Thoracic aorta (tissue), 2 donors: ENCODE data around the gene GSDME. TPM values are rescaled to one million over a fixed set of nuclear protein-coding genes. Genes with fewer than 3 reads are reported as not detected.

Source experiments
- ATAC-seq: fragments of 150-250 bp; one replicate; pipeline ENCODE4 v1.8.0; 2017; ENCODE audit warnings: low read depth; ENCODE audit not compliant: insufficient number of reproducible peaks, low FRiP score
- DNase-seq: peaks from one replicate; pipeline ENCODE4 v3.0.0-alpha.2; 2020; ENCODE audit warnings: low spot score
- H3K27ac ChIP-seq, 2 donors: fragments of 200-600 bp; sonication (generic); 1 replicate in 1 of 2; 2 replicates in 1 of 2; pipeline ENCODE4 v1.5.1; 2016; ENCODE audit warnings: mild to moderate bottlenecking in 2 of 2, moderate library complexity in 2 of 2
- H3K27me3 ChIP-seq: fragments of 200-600 bp; sonication (generic); replicated peaks from 2 replicates; pipeline ENCODE4 v1.6.0; 2016; ENCODE audit warnings: mild to moderate bottlenecking; ENCODE audit not compliant: insufficient read depth
- H3K36me3 ChIP-seq: fragments of 200-600 bp; sonication (generic); one replicate; pipeline ENCODE4 v1.5.1; 2016
- H3K4me1 ChIP-seq, 2 donors: fragments of 200-600 bp; sonication (generic); 1 replicate in 1 of 2; 2 replicates in 1 of 2; pipeline versions ENCODE4 v1.5.1 to v1.6.0; 2016; ENCODE audit warnings: low read depth in 2 of 2, mild to moderate bottlenecking in 1 of 2; ENCODE audit not compliant: control insufficient read depth in 1 of 2
- H3K4me3 ChIP-seq: fragments of 200-600 bp; sonication (generic); 2 replicates; pipeline ENCODE4 v1.5.1; 2016; ENCODE audit warnings: mild to moderate bottlenecking
- H3K9me3 ChIP-seq: fragments of 200-600 bp; sonication (generic); 2 replicates; pipeline ENCODE4 v1.5.1; 2016
- total RNA-seq, 2 donors: library from RNA; depleted of rRNA; stranded (reverse); fragments of >200 nt; gene quantifications; one replicate each; pipeline versions ENCODE4 v1.1.0 to v1.2.3, GENCODE V29; 2016
- TF ChIP-seq, protein P1 (sequence below): fragments of 200-600 bp; sonication (generic); IDR thresholded peaks from one replicate; pipeline ENCODE4 v1.5.1; 2019; ENCODE audit warnings: antibody characterized with exemption

GSDME gene
- total RNA-seq, 2 donors from 2014 or later = 7.3 to 21.7 TPM

DNA sequence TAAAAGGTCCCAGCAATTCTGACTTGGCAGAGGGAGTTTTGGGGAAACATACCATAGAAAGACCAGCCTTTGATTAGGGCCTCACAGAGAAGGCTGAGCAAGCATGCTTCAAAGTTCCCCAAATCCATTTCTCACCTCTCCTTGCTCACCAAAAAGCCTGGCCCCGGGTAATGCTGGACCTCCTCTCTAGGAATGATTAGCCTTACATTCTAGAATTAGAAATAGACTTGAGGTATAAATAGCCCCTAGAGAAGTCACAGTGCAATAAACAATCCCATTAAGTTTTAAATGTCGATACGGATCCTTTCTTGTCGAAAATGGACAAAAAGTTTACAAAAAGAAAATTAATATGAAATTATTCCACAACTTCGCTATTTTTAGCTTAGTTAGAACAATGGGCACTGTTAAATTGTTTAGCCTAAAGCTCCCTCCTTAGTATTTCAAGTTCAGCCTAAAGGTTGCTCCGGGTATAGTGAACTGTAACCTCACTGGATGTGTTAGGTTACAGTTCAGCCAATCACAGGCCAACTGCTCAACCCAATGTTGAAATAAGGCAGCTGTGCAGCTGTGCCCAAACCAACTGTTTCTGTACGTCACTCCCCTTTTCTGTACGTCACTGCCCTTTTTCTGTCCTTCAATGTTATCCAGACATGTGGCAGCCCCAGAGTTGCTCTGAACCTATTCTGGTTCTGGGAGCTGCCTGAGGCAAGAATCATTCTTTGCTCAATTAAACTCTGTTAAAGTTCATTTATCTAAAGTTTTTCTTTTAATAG is 7.9 kb upstream of the GSDME start:
- DNase-seq (no peak), ATAC-seq (no peak)
- no peak overlapping the region for H3K4me3 ChIP-seq
- H3K4me1 ChIP-seq = peaks cover 0 to 37% of the 10 kb centered on the region in 2 donors
- H3K27ac ChIP-seq = no peak overlapping the region
- H3K9me3 ChIP-seq = no peaks in the 10 kb centered on the region
- TF ChIP-seq, protein P1, sequence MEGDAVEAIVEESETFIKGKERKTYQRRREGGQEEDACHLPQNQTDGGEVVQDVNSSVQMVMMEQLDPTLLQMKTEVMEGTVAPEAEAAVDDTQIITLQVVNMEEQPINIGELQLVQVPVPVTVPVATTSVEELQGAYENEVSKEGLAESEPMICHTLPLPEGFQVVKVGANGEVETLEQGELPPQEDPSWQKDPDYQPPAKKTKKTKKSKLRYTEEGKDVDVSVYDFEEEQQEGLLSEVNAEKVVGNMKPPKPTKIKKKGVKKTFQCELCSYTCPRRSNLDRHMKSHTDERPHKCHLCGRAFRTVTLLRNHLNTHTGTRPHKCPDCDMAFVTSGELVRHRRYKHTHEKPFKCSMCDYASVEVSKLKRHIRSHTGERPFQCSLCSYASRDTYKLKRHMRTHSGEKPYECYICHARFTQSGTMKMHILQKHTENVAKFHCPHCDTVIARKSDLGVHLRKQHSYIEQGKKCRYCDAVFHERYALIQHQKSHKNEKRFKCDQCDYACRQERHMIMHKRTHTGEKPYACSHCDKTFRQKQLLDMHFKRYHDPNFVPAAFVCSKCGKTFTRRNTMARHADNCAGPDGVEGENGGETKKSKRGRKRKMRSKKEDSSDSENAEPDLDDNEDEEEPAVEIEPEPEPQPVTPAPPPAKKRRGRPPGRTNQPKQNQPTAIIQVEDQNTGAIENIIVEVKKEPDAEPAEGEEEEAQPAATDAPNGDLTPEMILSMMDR = no peak
- no peaks in the 10 kb centered on the region for H3K36me3 ChIP-seq
- no peaks in the 10 kb centered on the region for H3K27me3 ChIP-seq

DNA sequence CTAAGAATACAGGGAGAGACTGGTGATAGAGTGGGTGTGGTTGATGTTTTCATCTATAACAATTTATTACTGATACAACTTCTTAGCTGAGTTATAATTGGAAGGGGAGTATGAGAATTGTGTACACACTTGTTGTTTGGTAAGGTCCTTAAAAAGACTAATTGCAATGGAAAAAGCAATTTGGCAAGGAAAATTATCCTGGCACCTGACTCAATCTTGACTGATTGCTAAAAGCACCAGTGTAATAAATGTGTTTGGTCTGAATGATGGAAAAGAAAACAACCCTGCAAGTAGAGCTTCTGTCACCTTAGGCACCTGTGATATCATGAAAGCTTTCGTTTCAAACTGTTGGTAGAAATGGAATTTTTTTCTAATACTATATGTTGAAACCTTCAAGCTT is 6.7 kb upstream of the GSDME start:
- DNase-seq (no peak), ATAC-seq (no peak)
- TF ChIP-seq, protein P1 = no peak
- no peaks in the 10 kb centered on the region for H3K36me3 ChIP-seq
- peaks cover 0 to 26% of the 10 kb centered on the region in 2 donors for H3K4me1 ChIP-seq
- no peak overlapping the region for H3K27ac ChIP-seq
- no peaks in the 10 kb centered on the region for H3K27me3 ChIP-seq
- H3K9me3 ChIP-seq = no peaks in the 10 kb centered on the region
- no peak overlapping the region for H3K4me3 ChIP-seq

DNA sequence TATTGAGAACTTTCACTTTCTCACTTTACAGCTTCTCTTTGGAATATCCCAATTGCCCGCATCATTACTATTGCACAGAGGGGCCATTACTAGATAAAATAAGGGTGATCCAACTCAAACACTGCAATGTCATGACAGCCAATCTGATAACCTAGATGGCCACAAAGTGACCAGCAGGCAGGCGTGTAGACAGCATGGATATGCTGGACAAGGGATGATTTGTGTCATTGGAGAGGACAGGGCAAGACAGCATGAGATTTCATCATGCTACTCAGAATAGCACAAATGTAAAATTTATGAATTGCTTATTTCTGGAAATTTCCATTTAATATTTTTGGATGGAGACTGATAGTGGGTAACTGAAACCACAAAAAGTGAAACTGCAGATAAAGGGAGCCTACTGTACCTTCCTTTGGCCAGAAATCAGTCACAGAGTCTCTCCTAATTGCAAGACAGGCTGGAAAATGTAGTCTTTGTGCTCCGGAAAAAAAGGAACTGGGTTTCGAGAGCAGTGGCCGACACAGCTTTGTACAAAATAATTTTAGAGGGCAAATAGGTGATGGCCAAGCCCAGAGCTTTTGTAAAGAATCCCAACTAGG is 6.1 kb upstream of the GSDME start:
- Histone ChIP-seq H3K9me3 (no peaks in the 10 kb centered on the region), H3K27ac (no peak overlapping the region), H3K4me1 (peaks cover 0 to 22% of the 10 kb centered on the region in 2 donors), H3K36me3 (no peaks in the 10 kb centered on the region), H3K27me3 (no peaks in the 10 kb centered on the region), H3K4me3 (no peak overlapping the region)
- ATAC-seq (no peak), DNase-seq (no peak)
- TF ChIP-seq, protein P1 = no peak

DNA sequence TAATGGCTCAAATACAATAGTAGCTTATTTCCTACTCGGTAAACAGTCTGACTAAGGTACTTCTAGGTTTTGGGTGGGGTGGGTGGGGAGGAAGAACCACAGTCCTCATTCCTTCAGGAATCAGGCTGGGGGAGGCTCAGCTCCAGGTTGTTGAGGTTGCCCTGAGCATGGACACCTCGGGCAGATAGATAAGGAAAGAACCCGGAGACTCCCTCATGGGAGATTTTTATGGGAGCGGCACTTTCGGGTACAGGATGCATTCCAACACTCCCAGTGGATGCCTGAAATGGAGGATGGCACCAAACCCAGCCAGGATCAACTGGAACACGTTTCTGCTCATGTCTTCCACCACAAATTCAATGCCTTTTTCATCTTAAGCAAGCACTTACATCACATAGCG is 5.5 kb upstream of the GSDME start:
- TF ChIP-seq, protein P1 = no peak
- ATAC-seq = no peak
- DNase-seq = no peak
- Histone ChIP-seq H3K9me3 (no peaks in the 10 kb centered on the region), H3K36me3 (no peaks in the 10 kb centered on the region), H3K4me3 (no peak overlapping the region), H3K27ac (no peak overlapping the region), H3K27me3 (no peaks in the 10 kb centered on the region), H3K4me1 (peaks cover 6 to 28% of the 10 kb centered on the region in 2 donors)

DNA sequence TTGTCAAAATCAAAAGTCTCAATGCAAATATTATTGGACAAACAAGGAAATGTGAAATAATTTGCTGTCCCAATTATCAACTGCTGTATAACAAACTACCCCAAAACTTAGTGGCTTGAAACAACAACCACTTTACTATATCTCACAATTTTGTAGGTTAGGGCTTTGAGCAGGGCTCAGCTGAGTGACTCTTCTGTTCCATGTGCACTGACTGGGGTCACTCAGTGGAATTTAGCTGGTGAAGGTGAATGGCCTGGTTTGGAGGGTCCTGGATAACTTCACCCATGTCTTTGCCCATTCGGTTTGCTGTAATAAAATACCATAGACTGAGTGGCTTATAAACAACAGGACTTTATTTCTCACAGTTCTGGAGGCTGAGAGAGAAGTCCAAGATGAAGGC is 3.7 kb upstream of the GSDME start:
- no peaks in the 10 kb centered on the region for H3K9me3 ChIP-seq
- DNase-seq = no peak
- TF ChIP-seq, protein P1 = no peak
- H3K27ac ChIP-seq = no peak overlapping the region
- no peaks in the 10 kb centered on the region for H3K36me3 ChIP-seq
- peaks cover 6 to 29% of the 10 kb centered on the region in 2 donors for H3K4me1 ChIP-seq
- no peak for ATAC-seq
- no peaks in the 10 kb centered on the region for H3K27me3 ChIP-seq
- H3K4me3 ChIP-seq = no peak overlapping the region
